IMR-90 (cell line): Measurements from ENCODE around the gene ATG14. TPM values are rescaled to one million over a fixed set of nuclear protein-coding genes. Genes with fewer than 3 reads are reported as not detected.

ENCODE experiments used
- ATAC-seq: fragments of 200-7000 bp; cut with Tn5 transposase; 2 replicates; pipeline ENCODE4 v1.9.1; 2020; ENCODE audit warnings: low read depth, mild to moderate bottlenecking, moderate library complexity
- BruUV-seq: library from RNA; stranded (reverse); fragments of 400-500 nt; replicated peaks from 2 replicates; lab custom pipeline; 2021; lab: Mats Ljungman, UMichigan
- CTCF ChIA-PET: fragments of 300-600 bp; formaldehyde crosslinking; extraction: SDS; loops from one replicate; lab custom pipeline; 2021; ENCODE audit warnings: antibody characterized with exemption; lab: Yijun Ruan, JAX
- POLR2A ChIA-PET: fragments of 300-600 bp; sonication (Branson Sonifier 250); formaldehyde crosslinking; loops from one replicate; lab custom pipeline; 2022; ENCODE audit warnings: antibody characterized with exemption; ENCODE audit not compliant: unreplicated experiment; lab: Charles Lee
- DNase-seq: peaks from one replicate; pipeline ENCODE4 v3.0.0; 2013
- H2AFZ ChIP-seq: replicated peaks from 2 replicates; pipeline ENCODE3; 2013; ENCODE audit warnings: low read length, mild to moderate bottlenecking; ENCODE audit not compliant: poor library complexity
- H2AK5ac ChIP-seq: 2 replicates; pipeline ENCODE4 v1.6.1; 2013; ENCODE audit warnings: low read depth, low read length, inconsistent platforms
- H2AK9ac ChIP-seq: replicated peaks from 2 replicates; pipeline ENCODE3; 2013; ENCODE audit warnings: mild to moderate bottlenecking, low read depth, low read length, moderate library complexity; ENCODE audit not compliant: poor library complexity
- H2BK120ac ChIP-seq: 2 replicates; pipeline ENCODE4 v1.6.1; 2013; ENCODE audit warnings: low read depth, low read length, inconsistent platforms
- H2BK15ac ChIP-seq: 3 replicates; pipeline ENCODE4 v1.6.1; 2013; ENCODE audit warnings: low read depth, low read length, inconsistent platforms
- H2BK20ac ChIP-seq: 2 replicates; pipeline ENCODE4 v1.6.1; 2013; ENCODE audit warnings: low read depth, mild to moderate bottlenecking, inconsistent platforms, low read length, moderate library complexity
- H2BK5ac ChIP-seq: 2 replicates; pipeline ENCODE4 v1.6.1; 2013; ENCODE audit warnings: mild to moderate bottlenecking, low read depth, low read length, inconsistent platforms; ENCODE audit not compliant: poor library complexity, severe bottlenecking
- H3K14ac ChIP-seq: replicated peaks from 2 replicates; pipeline ENCODE4 v1.6.1; 2013; ENCODE audit warnings: low read depth, low read length, inconsistent platforms
- H3K18ac ChIP-seq: 2 replicates; pipeline ENCODE4 v1.6.1; 2013; ENCODE audit warnings: low read depth, low read length, control low read depth
- H3K23ac ChIP-seq: 2 replicates; pipeline ENCODE4 v1.6.1; 2013; ENCODE audit warnings: low read depth, low read length, inconsistent platforms
- H3K27ac ChIP-seq: 2 replicates; pipeline ENCODE4 v1.5.1; 2013; ENCODE audit warnings: mild to moderate bottlenecking, control low read depth, low read length; ENCODE audit not compliant: insufficient read depth
- H3K27me3 ChIP-seq: 2 replicates; pipeline ENCODE4 v1.6.1; 2013; ENCODE audit warnings: low read length; ENCODE audit not compliant: control insufficient read depth, insufficient read depth
- H3K36me3 ChIP-seq: 2 replicates; pipeline ENCODE4 v1.6.1; 2013; ENCODE audit warnings: low read length, mixed read lengths; ENCODE audit not compliant: control insufficient read depth, insufficient read depth
- H3K4ac ChIP-seq: 2 replicates; pipeline ENCODE4 v1.6.1; 2013; ENCODE audit warnings: low read depth, low read length, inconsistent platforms
- H3K4me1 ChIP-seq: 2 replicates; pipeline ENCODE4 v1.6.1; 2013; ENCODE audit warnings: low read length, mixed read lengths; ENCODE audit not compliant: control insufficient read depth, insufficient read depth
- H3K4me2 ChIP-seq: 2 replicates; pipeline ENCODE4 v1.6.1; 2013; ENCODE audit warnings: low read depth, mild to moderate bottlenecking, control low read depth, low read length, moderate library complexity
- H3K4me3 ChIP-seq: 2 replicates; pipeline ENCODE4 v1.5.1; 2013; ENCODE audit warnings: low read depth, mild to moderate bottlenecking, control low read depth, low read length, moderate library complexity; ENCODE audit not compliant: insufficient read depth
- H3K56ac ChIP-seq: 2 replicates; pipeline ENCODE4 v1.6.1; 2013; ENCODE audit warnings: low read length, inconsistent platforms; ENCODE audit not compliant: insufficient read depth; ENCODE audit errors: extremely low read depth
- H3K79me1 ChIP-seq, 2 experiments: 2 replicates each; pipeline ENCODE4 v1.6.1; 2013; ENCODE audit warnings: low read length in 2 of 2, inconsistent platforms in 1 of 2, low read depth in 1 of 2
- H3K9ac ChIP-seq: 2 replicates; pipeline ENCODE4 v1.6.1; 2013; ENCODE audit warnings: low read depth, low read length, control low read depth
- H3K9me1 ChIP-seq: 2 replicates; pipeline ENCODE4 v1.6.1; 2013; ENCODE audit warnings: low read length, inconsistent platforms; ENCODE audit not compliant: insufficient read depth
- H3K9me3 ChIP-seq: 2 replicates; pipeline ENCODE4 v1.6.1; 2013; ENCODE audit warnings: low read length; ENCODE audit not compliant: control insufficient read depth, insufficient read depth
- H4K20me1 ChIP-seq: 2 replicates; pipeline ENCODE4 v1.6.1; 2013; ENCODE audit warnings: low read length, inconsistent platforms; ENCODE audit not compliant: insufficient read depth
- H4K5ac ChIP-seq: 2 replicates; pipeline ENCODE4 v1.6.1; 2013; ENCODE audit warnings: mild to moderate bottlenecking, low read depth, low read length, control low read depth
- H4K8ac ChIP-seq, 2 experiments: 2 replicates each; pipeline ENCODE4 v1.6.1; 2013; ENCODE audit warnings: low read depth in 2 of 2, low read length in 2 of 2, control low read depth in 1 of 2, inconsistent platforms in 1 of 2
- H4K91ac ChIP-seq: 2 replicates; pipeline ENCODE4 v1.6.1; 2013; ENCODE audit warnings: low read depth, low read length, inconsistent platforms; ENCODE audit not compliant: insufficient read depth
- BHLHE40 ChIP-seq: fragments of 150-350 bp; IDR thresholded peaks from 2 replicates; pipeline ENCODE4 v1.6.1; 2016; ENCODE audit warnings: mild to moderate bottlenecking, low read depth, low read length
- CHD1 ChIP-seq: IDR thresholded peaks from 2 replicates; pipeline ENCODE4 v1.6.1; 2012; ENCODE audit warnings: low read depth, low read length, improper control_type of control experiment
- FOS ChIP-seq: fragments of 150-350 bp; IDR thresholded peaks from 2 replicates; pipeline ENCODE4 v1.6.1; 2016; ENCODE audit warnings: low read depth, low read length
- MAFK ChIP-seq: IDR thresholded peaks from 2 replicates; pipeline ENCODE4 v1.6.1; 2012; ENCODE audit warnings: low read depth, low read length, improper control_type of control experiment
- MXI1 ChIP-seq: IDR thresholded peaks from 2 replicates; pipeline ENCODE4 v1.6.1; 2012; ENCODE audit warnings: low read depth, mild to moderate bottlenecking, low read length, moderate library complexity, borderline replicate concordance
- NFE2L2 ChIP-seq: fragments of 150-350 bp; IDR thresholded peaks from 2 replicates; pipeline ENCODE4 v1.6.1; 2016; ENCODE audit warnings: low read depth, mild to moderate bottlenecking, low read length
- POLR2A ChIP-seq: IDR thresholded peaks from 2 replicates; pipeline ENCODE4 v1.6.1; 2012; ENCODE audit warnings: mild to moderate bottlenecking, low read depth, low read length
- RFX5 ChIP-seq: IDR thresholded peaks from 2 replicates; pipeline ENCODE4 v1.8.0; 2012; ENCODE audit warnings: low read depth, mild to moderate bottlenecking, low read length, moderate library complexity
- SMC3 ChIP-seq: fragments of 150-350 bp; IDR thresholded peaks from 2 replicates; pipeline ENCODE4 v1.6.1; 2016; ENCODE audit warnings: low read depth, mild to moderate bottlenecking, antibody characterized with exemption, low read length, moderate library complexity
- WGBS, 2 experiments: methylation state at CpG; one replicate each; pipeline versions ENCODE4 v1.1.5 to v1.1.7; 2013; ENCODE audit warnings: missing lambda C conversion rate in 2 of 2; ENCODE audit not compliant: insufficient read length in 1 of 2; ENCODE audit errors: extremely low coverage in 2 of 2; 5-methylcytosine and 5-hydroxymethylcytosine counted together
- dilution Hi-C: fragments of 300-500 bp; cut with HindIII; formaldehyde crosslinking; loops from one replicate; pipeline ENCODE4 v1.14.3; 2018; ENCODE audit warnings: low sequenced_read_pairs; ENCODE audit not compliant: unreplicated experiment
- in situ Hi-C: fragments of 300-500 bp; cut with MboI; formaldehyde crosslinking; loops from 3 replicates; pipeline ENCODE4 v1.14.3; 2019; ENCODE audit warnings: low sequenced_read_pairs, inconsistent platforms, mixed read lengths
- intact Hi-C: fragments of 100-400 bp; cut with micrococcal nuclease; formaldehyde crosslinking; loops from 2 replicates; pipeline ENCODE4 v1.10.0; 2022
- polyA plus RNA-seq, 3 experiments: library from polyadenylated mRNA; depleted of rRNA; stranded (reverse); fragments of >200 nt; gene quantifications; 2 replicates each; pipeline ENCODE4 v1.2.3, GENCODE V29; 2012; ENCODE audit warnings: low replicate concordance in 1 of 3
- total RNA-seq: library from RNA; depleted of rRNA; stranded (reverse); fragments of >200 nt; gene quantifications from 2 replicates; pipeline ENCODE4 v1.2.3, GENCODE V29; 2012
- TF ChIP-seq, protein P1 (sequence below): conservative IDR thresholded peaks from 2 replicates; pipeline ENCODE4 v1.5.1; 2012; ENCODE audit warnings: mild to moderate bottlenecking, low read depth, low read length, improper control_type of control experiment
- TF ChIP-seq, protein P2 (sequence below): fragments of 150-350 bp; IDR thresholded peaks from 2 replicates; pipeline ENCODE4 v1.6.1; 2017; ENCODE audit warnings: mild to moderate bottlenecking, antibody characterized with exemption, low read length, low read depth

Gene ATG14
- total and polyA plus RNA-seq, 2 of the 4 experiments (the other 2 are of a cell fraction), result 5.0 to 12.4 TPM

GRCh38 chr14:55333711-55334485, 77.7 kb downstream of the ATG14 start:
- WGBS, 2 experiments, result 0% methylated on average over 1 of the region's 4 CpGs; no CpG with 5 or more reads in 1 of the 2 experiments
- in situ Hi-C loops (no loop called here), intact Hi-C loops (loop anchor here (5.0 kb wide), 1 partner anchor 47 kb away; no protein-coding TSS in a partner anchor), dilution Hi-C loops (no loop called here)
- CTCF ChIA-PET, result interaction anchor here (0.9 to 1.7 kb wide), 3 partner anchors 15 to 21 kb away, joined by 3 to 5 read pairs (median 4); no protein-coding TSS in a partner anchor
- H3K56ac ChIP-seq, result no peak overlapping the region
- BruUV-seq, result no TSS peak
- H2BK5ac ChIP-seq, result peak overlapping the region; percentile 17
- H3K4me1 ChIP-seq, result peaks cover 12% of the 10 kb centered on the region
- no peak overlapping the region for H2AK9ac ChIP-seq
- H3K18ac ChIP-seq, result peak overlapping the region; percentile 46
- H2AFZ ChIP-seq, result no peak overlapping the region
- no peaks in the 10 kb centered on the region for H3K36me3 ChIP-seq
- H2BK120ac ChIP-seq, result peak overlapping the region; percentile 6; the same call in 1 of the 2 replicates
- peaks cover 48% of the 10 kb centered on the region for H4K20me1 ChIP-seq
- peaks cover 18% of the 10 kb centered on the region for H3K9me1 ChIP-seq
- H2AK5ac ChIP-seq, result no peak overlapping the region
- no peak overlapping the region for H3K4me3 ChIP-seq
- peak overlapping the region; percentile 95 for H3K4me2 ChIP-seq
- H3K79me1 ChIP-seq, result peaks cover 36 to 57% of the 10 kb centered on the region in 2 experiments
- no peak overlapping the region for H2BK15ac ChIP-seq
- no peak overlapping the region for H3K9ac ChIP-seq
- DNase-seq (peak; percentile 81), ATAC-seq (peak; percentile 93)
- H3K9me3 ChIP-seq, result no peaks in the 10 kb centered on the region
- no peak overlapping the region for H4K91ac ChIP-seq
- no peak overlapping the region for H2BK20ac ChIP-seq
- no peak overlapping the region for H4K5ac ChIP-seq
- peak overlapping the region; percentile 52; the same call in 1 of the 2 replicates for H3K27ac ChIP-seq
- H3K4ac ChIP-seq, result 0 out of 2 replicates have a peak overlapping the region, but pooled peaks have one; percentile 13
- no peak overlapping the region for H4K8ac ChIP-seq
- H3K27me3 ChIP-seq, result no peaks in the 10 kb centered on the region
- 0 out of 2 replicates have a peak overlapping the region, but pooled peaks have one; percentile 22 for H3K14ac ChIP-seq
- TF ChIP-seq CHD1, result no peak
- no peak for TF ChIP-seq POLR2A
- no peak for TF ChIP-seq BHLHE40
- TF ChIP-seq, protein P1, sequence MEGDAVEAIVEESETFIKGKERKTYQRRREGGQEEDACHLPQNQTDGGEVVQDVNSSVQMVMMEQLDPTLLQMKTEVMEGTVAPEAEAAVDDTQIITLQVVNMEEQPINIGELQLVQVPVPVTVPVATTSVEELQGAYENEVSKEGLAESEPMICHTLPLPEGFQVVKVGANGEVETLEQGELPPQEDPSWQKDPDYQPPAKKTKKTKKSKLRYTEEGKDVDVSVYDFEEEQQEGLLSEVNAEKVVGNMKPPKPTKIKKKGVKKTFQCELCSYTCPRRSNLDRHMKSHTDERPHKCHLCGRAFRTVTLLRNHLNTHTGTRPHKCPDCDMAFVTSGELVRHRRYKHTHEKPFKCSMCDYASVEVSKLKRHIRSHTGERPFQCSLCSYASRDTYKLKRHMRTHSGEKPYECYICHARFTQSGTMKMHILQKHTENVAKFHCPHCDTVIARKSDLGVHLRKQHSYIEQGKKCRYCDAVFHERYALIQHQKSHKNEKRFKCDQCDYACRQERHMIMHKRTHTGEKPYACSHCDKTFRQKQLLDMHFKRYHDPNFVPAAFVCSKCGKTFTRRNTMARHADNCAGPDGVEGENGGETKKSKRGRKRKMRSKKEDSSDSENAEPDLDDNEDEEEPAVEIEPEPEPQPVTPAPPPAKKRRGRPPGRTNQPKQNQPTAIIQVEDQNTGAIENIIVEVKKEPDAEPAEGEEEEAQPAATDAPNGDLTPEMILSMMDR, result no peak
- no peak for TF ChIP-seq NFE2L2
- TF ChIP-seq MXI1, result no peak
- no peak for TF ChIP-seq FOS
- TF ChIP-seq RFX5, result no peak
- no peak for TF ChIP-seq MAFK
- TF ChIP-seq SMC3, result no peak
- TF ChIP-seq, protein P2, sequence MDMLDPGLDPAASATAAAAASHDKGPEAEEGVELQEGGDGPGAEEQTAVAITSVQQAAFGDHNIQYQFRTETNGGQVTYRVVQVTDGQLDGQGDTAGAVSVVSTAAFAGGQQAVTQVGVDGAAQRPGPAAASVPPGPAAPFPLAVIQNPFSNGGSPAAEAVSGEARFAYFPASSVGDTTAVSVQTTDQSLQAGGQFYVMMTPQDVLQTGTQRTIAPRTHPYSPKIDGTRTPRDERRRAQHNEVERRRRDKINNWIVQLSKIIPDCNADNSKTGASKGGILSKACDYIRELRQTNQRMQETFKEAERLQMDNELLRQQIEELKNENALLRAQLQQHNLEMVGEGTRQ, result no peak
- H3K23ac ChIP-seq, result peak overlapping the region; percentile 44
- POLR2A ChIA-PET, result no interaction called here
